GM12878 (cell line): Measurements from ENCODE around the gene KRT86. TPM values are rescaled to one million over a fixed set of nuclear protein-coding genes. Genes with fewer than 3 reads are reported as not detected.

Experiments
- ATAC-seq: fragments of 200-7000 bp; cut with Tn5 transposase; 3 replicates; pipeline ENCODE4 v1.9.1; 2020; ENCODE audit warnings: mild to moderate bottlenecking, moderate library complexity
- BruUV-seq: library from RNA; stranded (reverse); fragments of 400-500 nt; replicated peaks from 2 replicates; lab custom pipeline; 2021; lab: Mats Ljungman, UMichigan
- CTCF ChIA-PET: fragments of 300-600 bp; sonication (Branson Sonifier 250); formaldehyde crosslinking; extraction: SDS; loops from one replicate; lab custom pipeline; 2021; ENCODE audit warnings: inconsistent platforms; lab: Yijun Ruan, JAX
- POLR2A ChIA-PET: fragments of 350-600 bp; formaldehyde crosslinking; extraction: SDS; loops from one replicate; lab custom pipeline; 2021; ENCODE audit warnings: inconsistent platforms; lab: Charles Lee
- RAD21 ChIA-PET: fragments of 300-600 bp; sonication (Branson Sonifier 250); formaldehyde crosslinking; loops from one replicate; lab custom pipeline; 2023; ENCODE audit warnings: antibody characterized with exemption; ENCODE audit not compliant: unreplicated experiment; lab: Charles Lee
- SMC1A ChIA-PET: fragments of 300-600 bp; sonication (Branson Sonifier 250); formaldehyde crosslinking; loops from one replicate; lab custom pipeline; 2023; ENCODE audit not compliant: unreplicated experiment, uncharacterized antibody; lab: Charles Lee
- DNase-seq: peaks from one replicate; pipeline ENCODE4 v3.0.0-alpha.2; 2011; ENCODE audit warnings: low read depth, low spot score
- FAIRE-seq: peaks from 3 replicates; lab custom pipeline; 2011; peaks lifted over from hg19 to GRCh38; lab: Jason Lieb, UNC
- H2AFZ ChIP-seq: 2 replicates; pipeline ENCODE4 v1.6.0; 2011; ENCODE audit warnings: low read depth, low read length, control low read depth; ENCODE audit not compliant: control insufficient read depth
- H3K27ac ChIP-seq: 2 replicates; pipeline ENCODE4 v1.5.1; 2011; ENCODE audit warnings: control low read depth; ENCODE audit not compliant: control insufficient read depth, insufficient read depth
- H3K27me3 ChIP-seq, 2 experiments: replicated peaks in 1 of 2; 2 replicates each; pipeline versions ENCODE4 v1.6.0 to v1.6.1; 2011; ENCODE audit warnings: low read length in 1 of 2; ENCODE audit not compliant: control insufficient read depth in 2 of 2, insufficient read depth in 2 of 2
- H3K36me3 ChIP-seq, 2 experiments: 2 replicates each; pipeline ENCODE4 v1.5.1; 2011; ENCODE audit warnings: low read length in 1 of 2; ENCODE audit not compliant: control insufficient read depth in 2 of 2, insufficient read depth in 2 of 2
- H3K4me1 ChIP-seq: 2 replicates; pipeline ENCODE4 v1.6.1; 2011; ENCODE audit warnings: mild to moderate bottlenecking, low read length, moderate library complexity, mixed read lengths; ENCODE audit not compliant: control insufficient read depth, insufficient read depth
- H3K4me2 ChIP-seq: 2 replicates; pipeline ENCODE4 v1.6.0; 2011; ENCODE audit warnings: control low read depth; ENCODE audit not compliant: control insufficient read depth, insufficient read depth
- H3K4me3 ChIP-seq: fragments of 200-600 bp; sonication (generic); 2 replicates; pipeline ENCODE4 v1.5.1; 2016
- H3K79me2 ChIP-seq: 2 replicates; pipeline ENCODE4 v1.6.0; 2011; ENCODE audit warnings: low read length; ENCODE audit not compliant: control insufficient read depth, insufficient read depth
- H3K9ac ChIP-seq: 2 replicates; pipeline ENCODE4 v1.8.0; 2011; ENCODE audit warnings: low read length, control low read depth, mixed read lengths; ENCODE audit not compliant: control insufficient read depth, insufficient read depth
- H3K9me3 ChIP-seq: replicated peaks from 3 replicates; pipeline ENCODE4 v1.5.1; 2011; ENCODE audit warnings: mild to moderate bottlenecking, low read length; ENCODE audit not compliant: control insufficient read depth, insufficient read depth
- H4K20me1 ChIP-seq: 2 replicates; pipeline ENCODE4 v1.6.0; 2011; ENCODE audit not compliant: control insufficient read depth, insufficient read depth
- BHLHE40 ChIP-seq, 2 experiments: fragments of 450-650 bp in 1 of 2; IDR thresholded peaks; 2 replicates each; pipeline ENCODE4 v1.6.1; 2011 to 2017; ENCODE audit warnings: low read depth in 2 of 2, borderline replicate concordance in 1 of 2, improper control_type of control experiment in 1 of 2, low read length in 1 of 2, mild to moderate bottlenecking in 1 of 2
- CBX3 ChIP-seq: fragments of 200-600 bp; sonication (generic); IDR thresholded peaks from 2 replicates; pipeline ENCODE4 v1.6.1; 2016; ENCODE audit warnings: low read depth, borderline replicate concordance
- FOXM1 ChIP-seq: IDR thresholded peaks from 2 replicates; pipeline ENCODE4 v1.6.1; 2012; ENCODE audit warnings: low read depth, mild to moderate bottlenecking, inconsistent platforms, low read length, moderate library complexity
- GATAD2B ChIP-seq: fragments of 450-650 bp; conservative IDR thresholded peaks from 2 replicates; pipeline ENCODE4 v1.6.1; 2017; ENCODE audit warnings: low read depth, mild to moderate bottlenecking, moderate library complexity
- HDAC2 ChIP-seq: fragments of 200-600 bp; sonication (generic); IDR thresholded peaks from 2 replicates; pipeline ENCODE4 v1.6.1; 2017
- RAD51 ChIP-seq: fragments of 450-650 bp; IDR thresholded peaks from 2 replicates; pipeline ENCODE4 v1.6.1; 2016; ENCODE audit warnings: moderate library complexity, mild to moderate bottlenecking, inconsistent platforms
- RBBP5 ChIP-seq: fragments of 200-600 bp; sonication (generic); conservative IDR thresholded peaks from 2 replicates; pipeline ENCODE4 v1.6.1; 2016
- SMARCA5 ChIP-seq: fragments of 450-650 bp; IDR thresholded peaks from 2 replicates; pipeline ENCODE4 v1.6.1; 2017; ENCODE audit warnings: mild to moderate bottlenecking
- WGBS: methylation state at CpG from one replicate; pipeline ENCODE4 v1.1.6; 2016; ENCODE audit warnings: low lambda C conversion rate; ENCODE audit not compliant: insufficient replicate concordance, insufficient coverage; ENCODE audit errors: missing lambda C conversion rate; 5-methylcytosine and 5-hydroxymethylcytosine counted together
- in situ Hi-C: fragments of 300-500 bp; cut with MboI; formaldehyde crosslinking; loops from 9 replicates; pipeline ENCODE4 v1.14.3; 2018; ENCODE audit warnings: mixed read lengths
- intact Hi-C: fragments of 100-400 bp; cut with micrococcal nuclease; formaldehyde crosslinking; loops from one replicate; pipeline ENCODE4 v1.14.2; 2022; ENCODE audit not compliant: unreplicated experiment
- polyA plus RNA-seq, 11 experiments: library from polyadenylated mRNA; depleted of rRNA in 4 of 11; unstranded in 6 of 11; stranded (reverse) in 5 of 11; fragments of >200 nt; fragmentation: Nextera tagmentation in 4 of 11; fragmentation: Illumina TruSeq in 1 of 11; extraction: Ambion mirVana in 4 of 11; extraction: Trizol in 1 of 11; gene quantifications; 1 replicate in 1 of 11; 2 replicates in 10 of 11; pipeline versions ENCODE4 v1.2.1 to v1.2.3, GENCODE V29; 2011 to 2016; ENCODE audit warnings: inconsistent platforms in 2 of 11, missing spikeins in 2 of 11, low read depth in 1 of 11
- total RNA-seq, 4 experiments: library from RNA; depleted of rRNA in 3 of 4; stranded (reverse); fragments of >200 nt in 3 of 4; fragmentation: Illumina TruSeq in 1 of 4; extraction: Trizol in 1 of 4; gene quantifications; 2 replicates each; pipeline versions ENCODE4 v1.2.1 to v1.2.3, GENCODE V29; 2013 to 2021
- TF ChIP-seq, protein P1 (sequence below): IDR thresholded peaks from 2 replicates; pipeline ENCODE4 v1.6.1; 2012; ENCODE audit warnings: improper control_type of control experiment, low read depth, low read length; ENCODE audit not compliant: insufficient replicate concordance

Gene KRT86
- total and polyA plus RNA-seq, 10 of the 15 experiments (the other 5 are each of a cell fraction or from before 2014, with no cell fraction given) = 0.11 to 0.54 (median 0.18) TPM; not detected in 4

DNA sequence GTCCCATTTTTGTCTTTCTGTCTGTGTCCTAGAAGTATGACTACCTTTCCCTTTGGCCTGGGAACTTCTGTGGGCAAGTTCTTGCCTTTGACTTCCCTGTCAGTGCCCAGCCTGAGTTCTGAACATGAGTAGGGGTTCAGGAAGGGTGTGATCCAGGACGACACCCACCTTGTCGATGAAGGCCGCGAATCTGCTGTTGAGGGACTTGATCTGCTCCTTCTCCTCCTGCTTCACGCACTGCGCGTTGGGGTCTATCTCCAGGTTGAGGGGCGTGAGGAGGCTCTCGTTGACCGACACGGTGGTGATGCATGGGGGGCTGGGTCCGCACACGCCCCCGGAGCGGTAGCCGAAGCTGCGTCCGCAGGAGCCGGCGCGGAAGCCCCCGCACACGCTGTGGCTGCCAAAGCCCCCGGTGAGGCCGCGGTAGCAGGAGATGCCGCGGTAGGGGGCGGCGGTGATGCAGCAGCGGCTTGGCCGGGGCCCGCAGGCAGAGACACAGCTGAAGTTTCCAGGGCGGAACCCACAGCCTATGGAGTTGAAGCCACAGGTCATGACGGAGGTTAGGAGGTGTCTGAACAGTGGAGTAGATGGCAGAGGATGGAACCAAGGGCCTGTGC is 46.4 kb downstream of the KRT86 start, which contains the start of gene KRT83:
Gene KRT83 (minus strand): TSS at position 615 of the 617 bp plus-strand sequence. CDS start 63 bp downstream, at position 552.
- intact Hi-C loops = loop anchor here (10.0 kb wide), 1 partner anchor 106 kb away; no protein-coding TSS in a partner anchor
- no peak within 1 kb of the TSS for H3K4me3 ChIP-seq
- CTCF ChIA-PET = interaction anchor here (1.0 kb wide), 1 partner anchor 11 kb away, joined by 3 read pairs; no protein-coding TSS in a partner anchor
- no peak for FAIRE-seq
- RAD21 ChIA-PET = no interaction called here
- H3K27ac ChIP-seq = no peak within 1 kb of the TSS
- H3K79me2 ChIP-seq = no peaks in the 10 kb centered on the region
- no TSS peak for BruUV-seq
- TF ChIP-seq RBBP5 (no peak), SMARCA5 (no peak), FOXM1 (no peak), HDAC2 (no peak), GATAD2B (no peak), CBX3 (no peak), BHLHE40 (IDR thresholded peaks at IDR 0.05; ENCODE audit: borderline replicate concordance in 1 of 2, low read depth in 2 of 2, low read length in 1 of 2) (no peak), RAD51 (no peak)
- TF ChIP-seq, protein P1, sequence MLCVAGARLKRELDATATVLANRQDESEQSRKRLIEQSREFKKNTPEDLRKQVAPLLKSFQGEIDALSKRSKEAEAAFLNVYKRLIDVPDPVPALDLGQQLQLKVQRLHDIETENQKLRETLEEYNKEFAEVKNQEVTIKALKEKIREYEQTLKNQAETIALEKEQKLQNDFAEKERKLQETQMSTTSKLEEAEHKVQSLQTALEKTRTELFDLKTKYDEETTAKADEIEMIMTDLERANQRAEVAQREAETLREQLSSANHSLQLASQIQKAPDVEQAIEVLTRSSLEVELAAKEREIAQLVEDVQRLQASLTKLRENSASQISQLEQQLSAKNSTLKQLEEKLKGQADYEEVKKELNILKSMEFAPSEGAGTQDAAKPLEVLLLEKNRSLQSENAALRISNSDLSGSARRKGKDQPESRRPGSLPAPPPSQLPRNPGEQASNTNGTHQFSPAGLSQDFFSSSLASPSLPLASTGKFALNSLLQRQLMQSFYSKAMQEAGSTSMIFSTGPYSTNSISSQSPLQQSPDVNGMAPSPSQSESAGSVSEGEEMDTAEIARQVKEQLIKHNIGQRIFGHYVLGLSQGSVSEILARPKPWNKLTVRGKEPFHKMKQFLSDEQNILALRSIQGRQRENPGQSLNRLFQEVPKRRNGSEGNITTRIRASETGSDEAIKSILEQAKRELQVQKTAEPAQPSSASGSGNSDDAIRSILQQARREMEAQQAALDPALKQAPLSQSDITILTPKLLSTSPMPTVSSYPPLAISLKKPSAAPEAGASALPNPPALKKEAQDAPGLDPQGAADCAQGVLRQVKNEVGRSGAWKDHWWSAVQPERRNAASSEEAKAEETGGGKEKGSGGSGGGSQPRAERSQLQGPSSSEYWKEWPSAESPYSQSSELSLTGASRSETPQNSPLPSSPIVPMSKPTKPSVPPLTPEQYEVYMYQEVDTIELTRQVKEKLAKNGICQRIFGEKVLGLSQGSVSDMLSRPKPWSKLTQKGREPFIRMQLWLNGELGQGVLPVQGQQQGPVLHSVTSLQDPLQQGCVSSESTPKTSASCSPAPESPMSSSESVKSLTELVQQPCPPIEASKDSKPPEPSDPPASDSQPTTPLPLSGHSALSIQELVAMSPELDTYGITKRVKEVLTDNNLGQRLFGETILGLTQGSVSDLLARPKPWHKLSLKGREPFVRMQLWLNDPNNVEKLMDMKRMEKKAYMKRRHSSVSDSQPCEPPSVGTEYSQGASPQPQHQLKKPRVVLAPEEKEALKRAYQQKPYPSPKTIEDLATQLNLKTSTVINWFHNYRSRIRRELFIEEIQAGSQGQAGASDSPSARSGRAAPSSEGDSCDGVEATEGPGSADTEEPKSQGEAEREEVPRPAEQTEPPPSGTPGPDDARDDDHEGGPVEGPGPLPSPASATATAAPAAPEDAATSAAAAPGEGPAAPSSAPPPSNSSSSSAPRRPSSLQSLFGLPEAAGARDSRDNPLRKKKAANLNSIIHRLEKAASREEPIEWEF = no peak
- TF ChIP-seq, all 136 proteins: peak for 0
- SMC1A ChIA-PET = no interaction called here
- Histone ChIP-seq H3K27me3 (peaks cover 3 to 8% of the 10 kb centered on the region in 2 experiments), H3K9me3 (no peaks in the 10 kb centered on the region), H3K4me2 (no peak within 1 kb of the TSS), H2AFZ (no peak within 1 kb of the TSS), H3K4me1 (no peaks in the 10 kb centered on the region), H3K36me3 (no peaks in the 10 kb centered on the region), H4K20me1 (no peaks in the 10 kb centered on the region), H3K9ac (no peak within 1 kb of the TSS)
- no peak for DNase-seq
- in situ Hi-C loops = loop anchor here (10.0 kb wide), 1 partner anchor 166 kb away; no protein-coding TSS in a partner anchor
- WGBS = 44% methylated on average over 28 of the region's 35 CpGs
- POLR2A ChIA-PET = no interaction called here
- no peak for ATAC-seq
